ENCODE measurements around the gene FAM161A.

FAM161A gene

DNA sequence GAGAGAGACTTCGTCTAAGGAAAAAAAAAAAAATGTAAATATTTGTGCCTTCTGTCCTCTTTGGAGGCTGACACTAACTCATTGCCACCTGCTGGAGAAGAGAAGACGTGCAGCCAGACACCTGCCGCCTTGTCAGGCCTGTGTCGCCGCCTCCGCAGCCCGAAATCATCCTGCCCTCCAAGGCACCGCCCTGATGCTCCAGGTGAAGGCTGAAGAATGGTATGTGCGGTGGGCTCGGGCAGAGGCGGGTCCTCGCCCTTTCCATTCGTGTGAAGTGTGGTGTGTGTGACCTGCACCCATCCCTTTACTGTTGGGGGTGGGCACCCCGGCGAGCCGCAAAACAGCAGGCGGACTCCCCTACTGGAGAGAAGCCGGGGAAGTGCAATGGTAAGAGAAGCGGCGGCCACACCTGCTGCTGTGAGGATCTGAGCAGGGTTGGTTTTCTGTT is 60.4 kb downstream of the FAM161A start:
- peak; percentile 44 for DNase-seq (ENCODE audit: low read depth, low spot score)
- in situ Hi-C loops (cut with HindIII; ENCODE audit: low sequenced_read_pairs): no loop called here
- TF ChIP-seq, protein P1, sequence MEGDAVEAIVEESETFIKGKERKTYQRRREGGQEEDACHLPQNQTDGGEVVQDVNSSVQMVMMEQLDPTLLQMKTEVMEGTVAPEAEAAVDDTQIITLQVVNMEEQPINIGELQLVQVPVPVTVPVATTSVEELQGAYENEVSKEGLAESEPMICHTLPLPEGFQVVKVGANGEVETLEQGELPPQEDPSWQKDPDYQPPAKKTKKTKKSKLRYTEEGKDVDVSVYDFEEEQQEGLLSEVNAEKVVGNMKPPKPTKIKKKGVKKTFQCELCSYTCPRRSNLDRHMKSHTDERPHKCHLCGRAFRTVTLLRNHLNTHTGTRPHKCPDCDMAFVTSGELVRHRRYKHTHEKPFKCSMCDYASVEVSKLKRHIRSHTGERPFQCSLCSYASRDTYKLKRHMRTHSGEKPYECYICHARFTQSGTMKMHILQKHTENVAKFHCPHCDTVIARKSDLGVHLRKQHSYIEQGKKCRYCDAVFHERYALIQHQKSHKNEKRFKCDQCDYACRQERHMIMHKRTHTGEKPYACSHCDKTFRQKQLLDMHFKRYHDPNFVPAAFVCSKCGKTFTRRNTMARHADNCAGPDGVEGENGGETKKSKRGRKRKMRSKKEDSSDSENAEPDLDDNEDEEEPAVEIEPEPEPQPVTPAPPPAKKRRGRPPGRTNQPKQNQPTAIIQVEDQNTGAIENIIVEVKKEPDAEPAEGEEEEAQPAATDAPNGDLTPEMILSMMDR (IDR thresholded peaks at IDR 0.05; ENCODE audit: low read depth, low read length): peak; percentile 73
- H3K4me3 ChIP-seq (ENCODE audit: low read depth, low read length): peak overlapping the region; percentile 5

DNA sequence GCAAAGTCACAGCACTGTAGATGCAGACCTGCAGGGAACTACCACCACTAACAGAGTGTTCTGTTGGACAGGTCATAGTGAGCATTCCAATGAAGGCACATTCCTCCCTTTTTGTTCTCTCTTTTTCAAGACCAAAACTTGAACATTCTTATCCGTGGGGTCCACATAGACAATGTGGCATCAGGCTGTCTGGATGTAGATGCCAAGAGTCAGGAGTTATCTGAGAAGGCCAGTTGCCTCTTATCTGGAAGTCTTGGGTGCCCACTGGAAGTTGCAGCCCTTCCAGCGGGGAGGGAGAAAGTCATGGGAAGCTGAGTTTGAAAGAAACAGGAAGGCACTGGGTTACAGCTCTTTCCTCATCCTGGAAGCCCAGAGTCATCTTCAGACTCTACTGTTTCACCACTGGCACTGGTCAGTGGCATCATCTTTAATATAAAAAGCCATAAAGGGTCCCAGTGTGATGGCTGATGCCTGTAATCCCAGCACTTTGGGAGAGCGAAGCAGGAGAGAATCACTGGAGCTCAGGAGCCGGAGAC is 61.4 kb downstream of the FAM161A start:
- H3K4me3 ChIP-seq (ENCODE audit: low read depth, low read length): no peak overlapping the region
- in situ Hi-C loops (cut with HindIII; ENCODE audit: low sequenced_read_pairs): no loop called here
- TF ChIP-seq, protein P1 (IDR thresholded peaks at IDR 0.05; ENCODE audit: low read depth, low read length): no peak
- DNase-seq (ENCODE audit: low read depth, low spot score): no peak

DNA sequence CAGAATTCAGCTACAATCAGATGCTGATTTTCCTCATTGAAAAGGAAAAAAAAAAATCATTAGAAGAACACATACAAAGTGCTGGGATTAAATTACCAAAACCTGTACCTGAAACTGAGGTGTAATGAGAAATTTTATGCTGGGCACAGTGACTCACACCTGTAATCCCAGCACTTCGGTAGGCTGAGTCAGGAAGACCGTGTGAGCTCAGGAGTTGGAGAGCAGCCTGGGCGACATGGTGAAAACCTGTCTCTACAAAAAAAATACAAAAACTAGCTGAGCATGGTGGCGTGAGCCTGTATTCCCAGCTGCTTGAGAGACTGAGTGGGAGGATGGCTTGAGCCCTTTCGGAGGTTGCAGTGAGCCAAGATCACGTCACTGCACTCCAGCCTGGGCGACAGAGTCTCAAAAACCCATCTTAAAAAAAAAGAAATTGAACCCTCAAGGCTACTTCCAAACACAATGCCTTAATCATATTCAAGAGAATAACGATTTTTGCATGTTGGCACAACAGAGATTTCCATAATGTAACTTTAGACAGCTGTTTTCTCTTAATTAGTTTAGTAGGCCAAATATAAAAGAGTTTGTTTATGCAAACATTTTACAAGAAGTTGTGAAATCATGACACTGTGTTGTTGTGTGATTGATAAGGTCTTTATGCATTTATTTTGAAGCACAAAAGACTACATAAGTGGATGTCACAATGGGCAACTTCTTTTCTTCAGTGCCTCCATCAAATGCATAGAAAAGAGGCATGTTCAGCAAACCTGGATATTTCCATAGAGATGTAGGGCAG is 63.9 kb downstream of the FAM161A start:
- in situ Hi-C loops (cut with HindIII; ENCODE audit: low sequenced_read_pairs): no loop called here
- TF ChIP-seq, protein P1 (IDR thresholded peaks at IDR 0.05; ENCODE audit: low read depth, low read length): no peak
- DNase-seq (ENCODE audit: low read depth, low spot score): no peak
- no peak overlapping the region for H3K4me3 ChIP-seq (ENCODE audit: low read depth, low read length)

DNA sequence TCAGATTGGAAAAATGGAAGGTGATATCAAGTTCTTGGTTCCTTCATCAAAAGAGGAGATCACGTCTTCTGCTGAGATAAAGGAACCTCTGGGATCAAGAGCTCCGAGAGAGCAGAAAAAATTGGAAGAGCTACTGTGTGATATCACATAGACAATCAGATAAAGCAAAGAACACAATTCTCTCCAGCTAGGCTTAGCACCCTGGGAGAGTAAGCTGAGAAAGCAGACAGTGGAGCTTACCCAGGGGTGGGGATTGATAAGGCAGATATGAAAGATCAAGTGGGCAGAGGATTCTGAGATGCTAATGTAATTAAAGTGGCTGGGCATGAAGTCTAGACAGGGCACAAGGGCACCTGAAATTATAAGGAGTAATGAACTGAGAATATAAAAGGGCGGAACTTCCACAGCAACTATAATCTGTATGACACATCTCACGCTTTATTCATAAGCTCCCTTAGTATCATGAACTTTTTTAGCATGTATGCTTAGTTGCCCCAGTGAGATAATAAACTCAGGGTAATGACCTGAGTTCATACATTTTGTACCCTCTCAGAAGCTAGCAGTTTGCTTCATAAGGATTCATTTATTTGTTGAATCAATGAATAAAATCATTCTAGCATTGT is 65.8 kb downstream of the FAM161A start:
- H3K4me3 ChIP-seq (ENCODE audit: low read depth, low read length): no peak overlapping the region

DNA sequence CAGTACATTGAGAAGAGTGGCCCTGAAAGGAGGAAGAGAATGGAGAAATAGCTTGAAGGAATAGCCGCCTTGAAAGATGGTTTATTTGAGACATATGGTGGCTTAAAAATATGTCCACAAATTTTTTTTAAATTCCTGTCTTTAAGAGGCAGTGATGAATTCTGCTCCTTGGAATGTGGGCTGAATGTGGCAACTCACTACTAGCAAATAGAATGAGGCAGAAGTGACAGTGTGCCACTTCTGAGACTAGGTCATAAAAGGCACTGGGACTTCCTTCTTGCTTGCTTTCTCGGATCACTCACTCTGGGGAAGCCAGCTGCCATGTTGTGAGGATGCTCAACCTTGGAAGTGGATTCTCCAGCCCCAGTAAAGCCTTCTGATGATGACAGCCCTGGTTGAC is 67.0 kb downstream of the FAM161A start:
- in situ Hi-C loops (cut with HindIII; ENCODE audit: low sequenced_read_pairs): no loop called here
- no peak for DNase-seq (ENCODE audit: low read depth, low spot score)
- H3K4me3 ChIP-seq (ENCODE audit: low read depth, low read length): no peak overlapping the region
- TF ChIP-seq, protein P1 (IDR thresholded peaks at IDR 0.05; ENCODE audit: low read depth, low read length): no peak

More for the DNA sequence above, 65.8 kb downstream of the FAM161A start:
- in situ Hi-C loops (cut with HindIII; ENCODE audit: low sequenced_read_pairs): no loop called here
- TF ChIP-seq, protein P1 (IDR thresholded peaks at IDR 0.05; ENCODE audit: low read depth, low read length): no peak
- no peak for DNase-seq (ENCODE audit: low read depth, low spot score)

DNA sequence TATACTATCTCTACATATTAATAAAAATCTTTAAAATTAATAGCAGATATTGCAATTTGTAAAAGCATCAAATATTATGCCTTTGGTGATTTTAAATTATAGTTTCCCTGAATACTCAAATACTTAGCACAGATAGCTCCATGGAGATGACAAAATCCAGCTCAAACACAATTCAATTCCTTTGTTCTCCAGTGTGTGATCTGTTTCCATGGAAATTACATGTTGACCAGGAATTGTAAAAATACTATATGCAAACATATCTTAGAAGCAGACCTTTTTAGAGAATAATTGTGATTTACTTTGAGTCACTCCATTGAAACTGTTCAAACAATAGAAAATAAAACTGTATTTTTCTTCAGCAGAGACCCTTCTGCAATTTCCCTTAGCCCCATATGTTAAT is 68.3 kb downstream of the FAM161A start:
- no peak for DNase-seq (ENCODE audit: low read depth, low spot score)
- no peak overlapping the region for H3K4me3 ChIP-seq (ENCODE audit: low read depth, low read length)
- in situ Hi-C loops (cut with HindIII; ENCODE audit: low sequenced_read_pairs): no loop called here
- TF ChIP-seq, protein P1 (IDR thresholded peaks at IDR 0.05; ENCODE audit: low read depth, low read length): no peak
